Kidney tubule cell (primary cell): ENCODE measurements around the gene GPC1.

Experiments used
- DNase-seq: peaks from one replicate; pipeline ENCODE4 v3.0.0-alpha.2; 2018; ENCODE audit warnings: low spot score

The GPC1 gene

GRCh38 chr2:240445961-240446663, 10.6 kb downstream of the GPC1 start:
- DNase-seq: no peak

DNA sequence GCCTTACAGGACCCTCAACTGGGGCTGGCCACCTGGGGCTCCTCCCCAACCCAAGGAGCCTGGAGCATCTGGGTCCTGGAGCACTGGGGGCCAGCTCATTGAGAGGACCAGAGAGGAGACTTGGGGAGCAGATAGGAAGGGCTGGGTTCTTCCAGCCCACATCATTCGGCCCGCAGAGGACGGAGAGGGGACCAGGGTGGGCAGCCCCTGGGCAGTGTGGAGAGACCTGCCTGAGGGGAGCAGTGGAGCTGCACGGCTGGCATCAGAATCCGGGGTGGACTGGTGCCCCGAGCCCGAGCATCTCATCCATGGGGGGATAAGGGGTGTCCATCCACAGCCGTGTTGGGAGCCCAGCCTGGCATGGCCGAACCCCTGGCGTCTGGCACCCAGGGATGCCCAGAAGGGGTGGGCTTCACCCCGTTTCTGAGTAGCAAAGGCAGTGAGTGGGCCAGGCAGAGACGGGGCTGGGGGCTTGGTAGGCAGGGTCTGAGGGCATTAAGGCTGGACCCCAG, 11.3 kb downstream of the GPC1 start:
- DNase-seq: no peak

DNA sequence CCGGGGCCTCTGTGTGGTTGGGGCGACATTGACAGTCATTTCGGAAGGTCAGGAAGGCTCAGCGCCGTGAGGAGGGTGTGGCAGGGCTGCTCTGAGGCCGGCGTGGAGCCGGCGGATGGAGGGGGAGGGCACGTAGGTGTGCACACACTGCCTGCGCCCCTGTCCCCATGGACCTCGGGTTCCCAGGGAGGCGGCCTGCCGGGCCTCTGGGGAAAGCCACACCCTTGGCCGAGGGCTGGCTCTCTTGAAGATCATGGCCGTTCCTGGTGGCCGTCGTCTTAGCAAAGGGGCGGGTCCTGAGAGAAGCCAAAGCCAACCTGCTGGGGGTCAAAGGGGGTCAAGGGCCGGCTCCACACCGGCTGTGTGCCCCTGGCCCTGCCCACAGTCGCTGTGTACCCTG, 11.9 kb downstream of the GPC1 start:
- no peak for DNase-seq

DNA sequence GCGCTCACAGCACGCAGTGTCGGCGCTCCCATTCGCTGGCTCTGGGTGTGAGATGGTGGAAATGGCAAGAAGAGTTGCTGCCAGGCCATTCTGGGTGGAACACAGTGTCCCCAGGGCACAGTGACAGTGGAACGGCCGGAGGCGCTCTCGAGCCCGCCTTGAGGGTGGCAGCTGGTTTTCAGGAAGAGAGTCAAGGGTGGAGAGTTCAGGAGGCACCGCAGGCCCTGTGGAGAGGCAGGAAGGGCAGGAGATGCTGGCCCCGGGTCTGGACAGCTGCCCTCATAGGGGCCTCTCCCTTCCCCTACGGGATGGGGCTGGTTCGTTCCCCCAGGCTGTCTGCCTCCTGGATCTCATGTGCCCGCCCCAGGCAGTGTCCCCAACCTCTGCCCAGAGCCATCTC, 12.5 kb downstream of the GPC1 start:
- no peak for DNase-seq

- DNase-seq: no peak
Observed at GRCh38 chr2:240448387-240449274, 13.2 kb downstream of the GPC1 start.

- peak; percentile 17 for DNase-seq
Observed at GRCh38 chr2:240449764-240450531, 14.5 kb downstream of the GPC1 start.

DNA sequence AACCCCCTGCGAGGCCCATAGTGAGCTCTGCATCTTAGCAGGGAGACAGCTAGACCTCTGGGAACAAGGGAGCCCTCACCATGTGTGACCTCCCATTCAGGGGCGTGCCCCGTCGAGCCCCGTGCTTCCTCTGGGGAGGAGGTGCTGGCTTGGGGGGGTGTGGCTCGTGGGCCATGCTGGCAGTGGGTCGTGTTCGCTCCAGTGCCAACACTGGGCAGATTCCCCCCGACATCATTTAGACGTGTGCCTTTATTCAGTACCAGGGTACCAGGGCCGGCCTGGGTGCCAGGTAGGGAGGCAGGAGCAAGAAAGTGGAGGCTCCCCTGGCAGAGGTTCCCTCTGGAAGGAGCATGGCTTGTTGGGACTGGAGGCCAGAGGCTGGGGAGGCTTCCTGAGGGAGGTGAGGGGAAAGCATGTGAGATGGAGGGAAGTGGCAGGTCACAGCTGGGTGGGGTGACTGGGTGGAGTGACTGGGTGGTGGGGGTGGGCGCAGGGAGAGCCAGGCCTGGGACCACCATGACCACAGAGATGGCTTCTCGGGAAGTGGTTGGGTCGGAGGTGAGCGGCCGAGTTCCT, 15.2 kb downstream of the GPC1 start:
- DNase-seq: no peak

GRCh38 chr2:240451108-240451611, 15.7 kb downstream of the GPC1 start:
- no peak for DNase-seq

DNA sequence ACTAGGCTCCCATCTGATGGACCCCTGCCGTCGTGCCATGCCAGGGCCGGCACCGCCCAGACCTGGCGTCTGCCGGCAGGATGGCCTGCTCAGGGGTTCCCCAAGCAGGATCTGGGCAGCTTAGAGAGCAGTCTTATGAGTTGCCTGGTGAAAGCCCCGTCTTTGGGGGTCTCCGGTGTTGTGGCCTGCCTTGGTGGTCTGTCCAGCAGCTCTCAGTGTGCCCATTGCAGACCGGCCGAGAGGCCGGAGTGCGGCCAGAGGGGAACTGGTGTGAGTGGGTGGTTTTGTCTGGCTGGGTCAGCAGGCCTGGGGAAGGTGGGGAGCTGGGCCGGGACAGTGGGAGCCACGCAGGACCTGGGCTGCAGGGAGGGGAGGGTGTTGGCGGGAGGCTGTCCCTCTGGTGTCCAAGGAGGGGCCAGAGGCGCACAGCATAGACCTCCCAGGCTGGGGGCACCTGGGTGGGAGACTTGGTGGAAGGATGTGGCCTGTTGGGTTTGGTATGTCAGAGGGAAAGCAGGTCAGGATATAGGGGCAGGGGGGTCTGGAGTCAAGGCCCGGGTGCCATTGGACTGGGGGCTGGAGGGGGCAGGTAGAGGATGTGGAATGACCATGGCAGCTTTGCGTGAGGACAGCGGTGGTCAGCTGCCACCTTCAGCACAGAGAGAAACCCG, 16.5 kb downstream of the GPC1 start:
- DNase-seq: no peak

- peak; percentile 53 for DNase-seq
Observed at GRCh38 chr2:240452462-240453256, 17.2 kb downstream of the GPC1 start.

- no peak for DNase-seq
Observed at GRCh38 chr2:240453461-240454105, 18.1 kb downstream of the GPC1 start.

GRCh38 chr2:240454106-240454901, 18.8 kb downstream of the GPC1 start:
- DNase-seq: no peak

DNA sequence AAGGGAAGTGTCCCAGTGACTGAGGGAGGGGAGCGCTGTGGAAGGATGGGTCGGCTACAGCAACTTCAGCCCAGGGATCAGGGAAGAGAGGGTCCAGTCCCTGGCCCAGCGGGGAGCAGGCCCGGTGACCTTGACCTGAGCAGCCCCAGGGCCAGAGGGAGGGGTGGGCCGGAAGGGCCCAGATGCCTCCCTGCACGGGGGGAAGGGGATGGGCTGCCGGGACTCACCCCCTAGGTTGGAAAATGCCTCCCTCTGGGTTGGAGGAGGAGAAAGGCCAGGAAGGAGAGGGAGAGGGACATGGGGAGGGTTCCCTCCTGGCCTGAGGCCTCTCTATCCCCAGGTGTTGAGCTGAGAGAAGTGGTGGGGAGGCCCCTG, 19.8 kb downstream of the GPC1 start:
- DNase-seq: no peak

GRCh38 chr2:240455647-240456446, 20.4 kb downstream of the GPC1 start:
- DNase-seq: no peak

- no peak for DNase-seq
Observed at GRCh38 chr2:240456447-240457222, 21.2 kb downstream of the GPC1 start.

GRCh38 chr2:240457223-240458043, 22.0 kb downstream of the GPC1 start:
- DNase-seq: peak; percentile 26
